SK-N-SH treated with all-trans-retinoic acid at 6 μM for 48 hours (cell line): Measurements from ENCODE around the gene FASLG.

Experiments
- ARNTL ChIP-seq: fragments of 450-650 bp; formaldehyde crosslinking; IDR thresholded peaks from 2 replicates; pipeline ENCODE4 v1.5.0; 2020; ENCODE audit warnings: low read depth, mild to moderate bottlenecking, moderate library complexity, borderline replicate concordance
- BACH2 ChIP-seq: fragments of 250-450 bp; sonication (Bioruptor Pico); IDR thresholded peaks from 2 replicates; pipeline ENCODE4 v1.9.0; 2021; ENCODE audit warnings: mild to moderate bottlenecking, borderline replicate concordance
- CREB5 ChIP-seq: fragments of 250-450 bp; sonication (Bioruptor Pico); IDR thresholded peaks from 2 replicates; pipeline ENCODE4 v1.5.1; 2020; ENCODE audit warnings: low read depth, mild to moderate bottlenecking, moderate library complexity
- CSDC2 ChIP-seq: fragments of 250-450 bp; sonication (Bioruptor Pico); IDR thresholded peaks from 2 replicates; pipeline ENCODE4 v1.5.0; 2020; ENCODE audit warnings: mild to moderate bottlenecking, moderate library complexity
- PATZ1 ChIP-seq: fragments of 250-450 bp; sonication (Bioruptor Pico); IDR thresholded peaks from 2 replicates; pipeline ENCODE4 v1.8.0; 2020; ENCODE audit warnings: mild to moderate bottlenecking, moderate library complexity, borderline replicate concordance
- RARB ChIP-seq: fragments of 250-450 bp; sonication (Bioruptor Pico); IDR thresholded peaks from 2 replicates; pipeline ENCODE4 v1.8.0; 2021; ENCODE audit warnings: mild to moderate bottlenecking, moderate library complexity
- SNAI2 ChIP-seq: fragments of 250-450 bp; sonication (Bioruptor Pico); IDR thresholded peaks from 2 replicates; pipeline ENCODE4 v1.5.0; 2020; ENCODE audit warnings: mild to moderate bottlenecking, moderate library complexity
- TCF4 ChIP-seq: fragments of 250-450 bp; sonication (Bioruptor Pico); IDR thresholded peaks from 2 replicates; pipeline ENCODE4 v1.8.0; 2021; ENCODE audit warnings: mild to moderate bottlenecking, moderate library complexity, borderline replicate concordance
- TSHZ2 ChIP-seq: fragments of 250-450 bp; sonication (Bioruptor Pico); IDR thresholded peaks from 2 replicates; pipeline ENCODE4 v1.5.0; 2020; ENCODE audit warnings: mild to moderate bottlenecking, moderate library complexity
- ZC3H10 ChIP-seq: fragments of 250-450 bp; sonication (Bioruptor Pico); IDR thresholded peaks from 2 replicates; pipeline ENCODE4 v1.5.1; 2021; ENCODE audit warnings: mild to moderate bottlenecking, moderate library complexity
- ZFP3 ChIP-seq: fragments of 250-450 bp; sonication (Bioruptor Pico); IDR thresholded peaks from 2 replicates; pipeline ENCODE4 v1.5.0; 2020; ENCODE audit warnings: mild to moderate bottlenecking, moderate library complexity
- ZFP30 ChIP-seq: fragments of 450-650 bp; formaldehyde crosslinking; IDR thresholded peaks from 2 replicates; pipeline ENCODE4 v1.5.0; 2022; ENCODE audit warnings: mild to moderate bottlenecking, moderate library complexity
- ZNF70 ChIP-seq: fragments of 450-650 bp; formaldehyde crosslinking; IDR thresholded peaks from 2 replicates; pipeline ENCODE4 v1.5.0; 2020; ENCODE audit warnings: mild to moderate bottlenecking, moderate library complexity
- TF ChIP-seq, protein P1 (sequence below): fragments of 250-450 bp; sonication (Bioruptor Pico); IDR thresholded peaks from 2 replicates; pipeline ENCODE4 v1.8.0; 2021; ENCODE audit warnings: low read depth, mild to moderate bottlenecking, moderate library complexity, borderline replicate concordance

DNA sequence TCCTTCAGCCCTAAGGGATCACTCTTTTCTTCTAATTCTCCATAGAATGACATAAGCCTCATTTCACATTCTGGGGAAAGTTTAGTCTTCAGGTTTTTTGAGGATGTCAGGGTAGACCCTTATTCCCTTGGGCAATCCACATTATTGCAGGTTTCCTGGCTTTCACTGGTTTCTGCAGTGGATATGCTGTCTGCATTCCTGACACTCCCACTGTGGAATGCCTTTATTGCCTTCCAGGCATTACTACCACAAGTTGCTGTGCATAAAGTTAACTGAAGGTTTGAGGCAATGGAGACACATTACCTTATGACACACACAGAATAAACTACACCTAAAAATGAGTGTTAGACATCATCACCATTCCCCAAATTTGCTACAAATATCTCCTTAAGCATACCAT, 12.7 kb downstream of the FASLG start:
- no peak for TF ChIP-seq TCF4
- no peak for TF ChIP-seq TSHZ2 (CRISPR knock-in tag)
- no peak for TF ChIP-seq CREB5 (CRISPR knock-in tag)
- TF ChIP-seq PATZ1 (CRISPR knock-in tag): no peak
- no peak for TF ChIP-seq ARNTL (CRISPR knock-in tag)
- TF ChIP-seq ZFP30 (CRISPR knock-in tag): no peak
- TF ChIP-seq RARB: no peak
- no peak for TF ChIP-seq CSDC2
- TF ChIP-seq ZNF70: no peak
- no peak for TF ChIP-seq BACH2 (CRISPR knock-in tag)
- TF ChIP-seq ZC3H10 (CRISPR knock-in tag): no peak
- TF ChIP-seq ZFP3 (CRISPR knock-in tag): no peak
- TF ChIP-seq, protein P1, sequence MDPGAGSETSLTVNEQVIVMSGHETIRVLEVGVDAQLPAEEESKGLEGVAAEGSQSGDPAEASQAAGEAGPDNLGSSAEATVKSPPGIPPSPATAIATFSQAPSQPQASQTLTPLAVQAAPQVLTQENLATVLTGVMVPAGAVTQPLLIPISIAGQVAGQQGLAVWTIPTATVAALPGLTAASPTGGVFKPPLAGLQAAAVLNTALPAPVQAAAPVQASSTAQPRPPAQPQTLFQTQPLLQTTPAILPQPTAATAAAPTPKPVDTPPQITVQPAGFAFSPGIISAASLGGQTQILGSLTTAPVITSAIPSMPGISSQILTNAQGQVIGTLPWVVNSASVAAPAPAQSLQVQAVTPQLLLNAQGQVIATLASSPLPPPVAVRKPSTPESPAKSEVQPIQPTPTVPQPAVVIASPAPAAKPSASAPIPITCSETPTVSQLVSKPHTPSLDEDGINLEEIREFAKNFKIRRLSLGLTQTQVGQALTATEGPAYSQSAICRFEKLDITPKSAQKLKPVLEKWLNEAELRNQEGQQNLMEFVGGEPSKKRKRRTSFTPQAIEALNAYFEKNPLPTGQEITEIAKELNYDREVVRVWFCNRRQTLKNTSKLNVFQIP (CRISPR knock-in tag): no peak
- TF ChIP-seq SNAI2 (CRISPR knock-in tag): no peak
